SU-DHL-6 (cell line): ENCODE data around the gene TXNL4B.

Experiments used
- EZH2phosphoT487 ChIP-seq: fragments of 200-600 bp; sonication (generic), shearing (Covaris generic); conservative IDR thresholded peaks from 2 replicates; pipeline ENCODE4 v1.6.1; 2018; ENCODE audit warnings: mild to moderate bottlenecking, antibody characterized with exemption, low read length, moderate library complexity, mixed read lengths
- TF ChIP-seq, protein P1 (sequence below): fragments of 200-600 bp; sonication (generic); IDR thresholded peaks from one replicate; pipeline ENCODE4 v1.5.1; 2017; ENCODE audit warnings: antibody characterized with exemption, mild to moderate bottlenecking, low read length, moderate library complexity; ENCODE audit not compliant: insufficient read depth, poor library complexity, severe bottlenecking

DNA sequence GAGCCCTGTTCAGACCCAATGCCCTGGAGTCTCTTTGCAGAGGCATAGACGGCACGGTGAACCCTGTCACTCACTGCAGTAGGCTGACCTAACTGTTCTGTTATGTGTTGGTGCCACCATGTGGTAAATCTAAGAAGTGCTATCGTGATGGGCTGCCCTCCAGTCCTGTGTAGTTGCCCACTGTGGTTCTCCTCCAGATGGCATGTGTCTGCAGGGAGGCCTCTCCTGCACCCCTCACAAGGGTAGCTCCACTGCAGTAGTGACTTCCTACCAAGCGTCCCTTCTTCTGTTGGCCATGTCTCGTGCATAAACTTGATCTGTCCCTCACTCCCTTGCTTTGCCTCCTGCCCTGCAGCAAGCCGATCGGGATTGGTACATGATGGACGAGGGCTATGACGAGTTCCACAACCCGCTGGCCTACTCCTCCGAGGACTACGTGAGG, 6.0 kb upstream of the TXNL4B start:
- TF ChIP-seq, protein P1, sequence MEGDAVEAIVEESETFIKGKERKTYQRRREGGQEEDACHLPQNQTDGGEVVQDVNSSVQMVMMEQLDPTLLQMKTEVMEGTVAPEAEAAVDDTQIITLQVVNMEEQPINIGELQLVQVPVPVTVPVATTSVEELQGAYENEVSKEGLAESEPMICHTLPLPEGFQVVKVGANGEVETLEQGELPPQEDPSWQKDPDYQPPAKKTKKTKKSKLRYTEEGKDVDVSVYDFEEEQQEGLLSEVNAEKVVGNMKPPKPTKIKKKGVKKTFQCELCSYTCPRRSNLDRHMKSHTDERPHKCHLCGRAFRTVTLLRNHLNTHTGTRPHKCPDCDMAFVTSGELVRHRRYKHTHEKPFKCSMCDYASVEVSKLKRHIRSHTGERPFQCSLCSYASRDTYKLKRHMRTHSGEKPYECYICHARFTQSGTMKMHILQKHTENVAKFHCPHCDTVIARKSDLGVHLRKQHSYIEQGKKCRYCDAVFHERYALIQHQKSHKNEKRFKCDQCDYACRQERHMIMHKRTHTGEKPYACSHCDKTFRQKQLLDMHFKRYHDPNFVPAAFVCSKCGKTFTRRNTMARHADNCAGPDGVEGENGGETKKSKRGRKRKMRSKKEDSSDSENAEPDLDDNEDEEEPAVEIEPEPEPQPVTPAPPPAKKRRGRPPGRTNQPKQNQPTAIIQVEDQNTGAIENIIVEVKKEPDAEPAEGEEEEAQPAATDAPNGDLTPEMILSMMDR, result peak; percentile 40
- no peak for TF ChIP-seq EZH2phosphoT487
